Measurements from ENCODE around the gene HARS1. TPM values are rescaled to one million over a fixed set of nuclear protein-coding genes. Genes with fewer than 3 reads are reported as not detected.

Gene HARS1
- total and polyA plus RNA-seq, 2 of the 13 experiments (the other 11 are each of a cell fraction or from before 2014, with no cell fraction given): 36.9 to 66.2 TPM

GRCh38 chr5:140700177-140701144 is 9.3 kb upstream of the HARS1 start, which contains the start of gene ZMAT2 (continued):
- TF ChIP-seq ZMYM4 (CRISPR knock-in tag; IDR thresholded peaks at IDR 0.05): peak; percentile 85
- no peak for TF ChIP-seq ZNF263 (CRISPR knock-in tag; IDR thresholded peaks at IDR 0.05)
- TF ChIP-seq KLF16 (CRISPR knock-in tag; IDR thresholded peaks at IDR 0.05): peak in 1 of 2 experiments; percentile 85; a peak in 2 of 4 replicates
- TF ChIP-seq TRIM24 (CRISPR knock-in tag; IDR thresholded peaks at IDR 0.05): no peak
- TF ChIP-seq SIN3B (IDR thresholded peaks at IDR 0.05; ENCODE audit: low read length): peak; percentile 85
- no peak for TF ChIP-seq KDM6A (CRISPR knock-in tag; IDR thresholded peaks at IDR 0.05; ENCODE audit: low read depth)
- TF ChIP-seq ZKSCAN5 (CRISPR knock-in tag; IDR thresholded peaks at IDR 0.05): no peak
- no peak for TF ChIP-seq PRMT3 (CRISPR knock-in tag; IDR thresholded peaks at IDR 0.05; ENCODE audit: borderline replicate concordance, low read depth)
- peak; percentile 64; the same call in 1 of the 2 replicates for TF ChIP-seq IKZF5 (CRISPR knock-in tag; IDR thresholded peaks at IDR 0.05)
- no peak for TF ChIP-seq ZBTB40 (IDR thresholded peaks at IDR 0.05)
- peak; percentile 45; the same call in 1 of the 2 replicates for TF ChIP-seq ZBTB40 (CRISPR knock-in tag; IDR thresholded peaks at IDR 0.05)
- TF ChIP-seq ZSCAN25 (CRISPR knock-in tag; IDR thresholded peaks at IDR 0.05): no peak
- no peak for TF ChIP-seq ZNF513 (CRISPR knock-in tag; conservative IDR thresholded peaks at IDR 0.05)
